Psoas muscle (tissue), 8 donors: ENCODE measurements around the gene KERA. TPM values are rescaled to one million over a fixed set of nuclear protein-coding genes. Genes with fewer than 3 reads are reported as not detected.
"Not testable (repeated sequence)": the region's sequence is repeated elsewhere in the genome, so short reads cannot be mapped to it uniquely, and the experiment has no call there.

Source experiments
- ATAC-seq, 4 donors: fragments of 200-7000 bp; cut with Tn5 transposase; one replicate each; pipeline ENCODE4 v1.9.1; 2020; ENCODE audit warnings: moderate library complexity in 3 of 4, mild to moderate bottlenecking in 2 of 4
- DNase-seq, 2 donors: peaks; one replicate each; pipeline ENCODE4 v3.0.0-alpha.2; 2020
- H3K27ac ChIP-seq: fragments of 200-600 bp; one replicate; pipeline ENCODE4 v1.8.0; 2022
- H3K27me3 ChIP-seq, 3 donors: fragments of 200-600 bp in 1 of 3; one replicate each; pipeline versions ENCODE4 v1.6.1 to v1.8.0; 2013 to 2022; ENCODE audit warnings: low read length in 2 of 3, mild to moderate bottlenecking in 2 of 3, moderate library complexity in 1 of 3; ENCODE audit not compliant: insufficient read depth in 3 of 3
- H3K36me3 ChIP-seq, 2 donors: fragments of 200-600 bp in 1 of 2; one replicate each; pipeline versions ENCODE4 v1.6.1 to v1.8.0; 2013 to 2022; ENCODE audit warnings: low read depth in 1 of 2, mild to moderate bottlenecking in 1 of 2, moderate library complexity in 1 of 2; ENCODE audit not compliant: insufficient read depth in 1 of 2
- H3K4me1 ChIP-seq: fragments of 200-600 bp; one replicate; pipeline ENCODE4 v1.8.0; 2022
- H3K4me3 ChIP-seq: fragments of 200-600 bp; one replicate; pipeline ENCODE4 v1.8.0; 2022; ENCODE audit warnings: mild to moderate bottlenecking
- H3K9me3 ChIP-seq: fragments of 200-600 bp; one replicate; pipeline ENCODE4 v1.8.0; 2022
- CTCF ChIP-seq: fragments of 200-600 bp; IDR thresholded peaks from one replicate; pipeline ENCODE4 v1.8.0; 2022; ENCODE audit warnings: antibody characterized with exemption
- WGBS, 3 donors: extraction: QIAGEN DNeasy Blood & Tissue Kit; methylation state at CpG; one replicate each; pipeline versions ENCODE4 v1.1.6 to v1.1.7; 2013; 5-methylcytosine and 5-hydroxymethylcytosine counted together
- intact Hi-C, 2 donors: fragments of 100-400 bp; cut with DNase I; formaldehyde crosslinking; loops; one replicate each; pipeline versions ENCODE4 v1.11.0 to v1.14.2; 2022
- polyA plus RNA-seq, 3 donors: library from polyadenylated mRNA; stranded (reverse); fragments of 200-250 nt; gene quantifications; one replicate each; pipeline ENCODE4 v1.2.3, GENCODE V29; 2013
- total RNA-seq, 4 donors: library from RNA; stranded (reverse); fragmentation: NEBNext Ultra II Directional in 2 of 4; extraction: Animal tissue kit (Norgen Biotek cat#: 25700) in 2 of 4; gene quantifications; one replicate each; pipeline versions ENCODE4 v1.2.1 to v1.2.4, GENCODE V29; 2021 to 2023
- donor health status: healthy with polysubstance abuse.
- donor health status: DM: no; HTN: no; CAD: no; lungs with moderate emphysema.
- donor health status: Bipolar disorder and iron deficiency.
- donor health status: healthy.
- donor health status: DM: yes; HTN: yes; CAD: no.
- donor health status: DM: no; HTN: no; CAD: no.
- donor health status: DM: no; HTN: no; CAD: no.
- donor health status: DM: yes; HTN: yes; CAD: no.

Gene KERA
- total and polyA plus RNA-seq, 7 donors: 0.17 TPM; not detected in 6

DNA sequence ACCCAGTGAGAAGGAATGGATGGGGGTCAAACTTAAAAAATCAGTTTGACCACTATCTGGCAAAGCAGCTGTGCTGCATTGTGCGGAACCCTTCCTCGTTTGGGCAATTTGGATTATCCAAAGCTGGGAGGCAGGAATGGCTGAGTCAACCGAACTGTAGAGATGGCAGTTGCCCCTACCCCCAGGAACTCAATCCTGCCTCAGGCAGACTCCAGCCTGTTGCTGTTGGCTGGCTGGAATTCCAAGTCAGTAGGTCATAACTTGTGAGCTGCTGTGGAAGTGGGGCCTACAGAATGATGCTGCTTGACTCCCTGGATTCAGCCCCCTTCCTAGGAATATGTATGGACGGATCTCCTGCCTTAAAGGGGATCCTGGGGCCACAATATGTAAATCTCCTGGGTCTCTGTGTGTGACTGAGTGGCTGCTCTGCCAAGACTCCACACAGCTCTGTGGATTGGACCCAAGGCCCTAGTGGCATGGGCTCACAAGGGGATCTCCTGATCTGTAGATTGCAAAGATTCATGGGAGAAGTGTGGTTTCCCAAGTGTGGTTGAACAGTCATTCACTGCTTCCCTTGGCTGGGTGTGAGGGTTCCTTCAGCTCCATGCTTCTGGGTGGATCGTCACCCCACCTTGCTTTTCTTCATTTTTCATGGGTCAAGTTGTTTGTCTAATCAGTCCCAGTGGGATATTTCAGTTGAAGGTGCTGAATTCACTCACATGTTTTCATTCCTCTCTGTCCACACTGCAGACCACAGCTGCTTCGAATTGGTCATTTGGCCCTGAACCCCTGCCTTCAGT, 34.3 kb upstream of the KERA start:
- H3K9me3 ChIP-seq: no peaks in the 10 kb centered on the region
- WGBS, 3 donors: 71 to 77% (median 71%) methylated on average over 6 of the region's 6 CpGs
- no peak for ATAC-seq
- H3K4me1 ChIP-seq: no peaks in the 10 kb centered on the region
- no peaks in the 10 kb centered on the region for H3K36me3 ChIP-seq
- intact Hi-C loops: no loop called here
- TF ChIP-seq CTCF: no peak
- H3K27ac ChIP-seq: no peak overlapping the region
- no peak for DNase-seq
- no peaks in the 10 kb centered on the region for H3K27me3 ChIP-seq
- H3K4me3 ChIP-seq: no peak overlapping the region

GRCh38 chr12:91089953-91090352, 32.1 kb upstream of the KERA start:
- H3K27ac ChIP-seq, H3K9me3 ChIP-seq, intact Hi-C loops, H3K36me3 ChIP-seq, DNase-seq, ATAC-seq, H3K4me1 ChIP-seq, H3K4me3 ChIP-seq, H3K27me3 ChIP-seq: not testable (repeated sequence)
- WGBS, 3 donors: 89 to 98% (median 94%) methylated on average over 2 of the region's 2 CpGs

DNA sequence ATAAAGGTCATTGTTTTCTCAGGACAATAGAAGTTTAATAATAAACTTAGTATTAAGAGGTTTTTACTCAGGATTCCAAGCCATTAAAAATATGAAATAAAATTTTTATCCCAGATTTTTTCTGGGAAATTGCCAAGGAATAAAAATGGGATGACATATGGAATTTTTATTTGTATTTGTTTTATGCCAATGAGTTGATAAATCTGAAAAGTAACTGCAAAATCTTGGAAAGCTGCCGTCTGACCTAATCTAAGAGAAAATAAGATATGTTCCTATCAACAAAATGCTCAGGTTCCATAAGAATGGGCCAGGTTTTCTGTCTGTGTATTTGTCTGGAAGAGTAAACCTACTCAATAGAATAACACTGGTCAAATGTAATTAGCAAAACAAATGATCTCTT, 22.2 kb upstream of the KERA start:
- no peaks in the 10 kb centered on the region for H3K4me1 ChIP-seq
- intact Hi-C loops: no loop called here
- ATAC-seq (no peak), DNase-seq (no peak)
- WGBS, 3 donors: 72 to 83% (median 79%) methylated on average over 1 of the region's 1 CpG
- no peak overlapping the region for H3K27ac ChIP-seq
- no peaks in the 10 kb centered on the region for H3K9me3 ChIP-seq
- no peaks in the 10 kb centered on the region for H3K36me3 ChIP-seq
- no peak for TF ChIP-seq CTCF
- H3K4me3 ChIP-seq: no peak overlapping the region
- H3K27me3 ChIP-seq: no peaks in the 10 kb centered on the region

DNA sequence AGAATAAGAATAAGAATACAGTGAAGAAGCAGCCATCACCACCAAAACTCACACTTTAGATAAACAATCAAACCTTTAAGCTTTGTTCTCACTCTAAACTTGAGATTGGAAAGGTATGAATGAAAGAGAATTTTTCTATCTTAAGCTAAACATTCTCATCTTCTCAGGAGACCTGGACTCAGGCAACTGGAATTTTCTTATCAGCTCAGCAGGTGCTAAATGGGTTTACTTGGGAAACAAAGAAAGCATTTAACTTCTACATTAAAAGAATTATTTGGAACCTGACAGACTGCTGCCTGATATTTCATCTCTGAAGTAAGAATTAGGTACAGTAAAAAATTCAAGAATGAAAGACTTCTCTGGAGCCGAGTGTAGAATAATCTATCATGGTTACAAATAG, 20.7 kb upstream of the KERA start:
- Histone ChIP-seq H3K36me3 (no peaks in the 10 kb centered on the region), H3K4me3 (no peak overlapping the region), H3K4me1 (no peaks in the 10 kb centered on the region), H3K27me3 (no peaks in the 10 kb centered on the region), H3K9me3 (no peaks in the 10 kb centered on the region), H3K27ac (no peak overlapping the region)
- 64 to 67% (median 66%) methylated on average over 1 of the region's 1 CpG for WGBS, 3 donors
- ATAC-seq (no peak), DNase-seq (no peak)
- no peak for TF ChIP-seq CTCF
- intact Hi-C loops: no loop called here

DNA sequence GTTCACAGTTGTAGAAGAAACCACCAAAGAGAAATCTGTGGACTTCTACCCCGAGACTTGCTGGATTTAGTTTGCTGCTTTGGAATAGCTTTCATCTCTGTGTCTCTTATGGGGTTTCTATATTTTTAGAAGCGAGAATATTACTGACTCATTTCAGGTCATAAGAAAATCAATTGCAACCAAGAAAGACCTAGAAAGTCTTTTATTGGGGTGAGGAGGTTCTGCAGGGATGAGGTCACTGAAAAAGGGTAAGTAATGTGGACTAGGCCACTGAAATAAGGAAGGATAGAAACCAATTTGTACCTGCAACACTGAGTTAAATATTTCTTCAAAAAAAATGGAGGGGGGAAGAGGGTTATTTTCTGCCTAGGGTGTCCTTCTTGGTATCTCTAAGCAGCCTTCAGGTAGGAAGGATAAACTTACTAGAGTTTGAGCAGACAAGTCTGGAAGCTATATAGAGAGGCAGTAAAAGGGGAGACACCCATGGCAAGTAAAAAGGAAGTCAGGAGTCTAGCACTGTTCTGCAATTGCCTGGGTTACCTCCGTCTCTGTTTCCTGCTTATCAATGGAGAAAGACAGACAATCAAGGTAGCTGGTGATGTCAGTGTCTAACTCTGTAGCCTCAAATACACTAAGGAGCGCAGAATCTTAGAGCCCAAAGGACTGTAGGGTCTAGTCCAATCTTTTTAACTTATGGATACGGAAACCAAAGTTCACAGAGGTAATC, 19.6 kb upstream of the KERA start:
- intact Hi-C loops: no loop called here
- H3K27me3 ChIP-seq: no peaks in the 10 kb centered on the region
- H3K4me3 ChIP-seq: no peak overlapping the region
- H3K9me3 ChIP-seq: no peaks in the 10 kb centered on the region
- H3K36me3 ChIP-seq: no peaks in the 10 kb centered on the region
- no peak for ATAC-seq
- DNase-seq: no peak
- no peaks in the 10 kb centered on the region for H3K4me1 ChIP-seq
- TF ChIP-seq CTCF: no peak
- 89% methylated on average over 5 of the region's 5 CpGs for WGBS, 3 donors
- H3K27ac ChIP-seq: no peak overlapping the region
